ENCODE results near the gene GALNT17.

The GALNT17 gene

DNA sequence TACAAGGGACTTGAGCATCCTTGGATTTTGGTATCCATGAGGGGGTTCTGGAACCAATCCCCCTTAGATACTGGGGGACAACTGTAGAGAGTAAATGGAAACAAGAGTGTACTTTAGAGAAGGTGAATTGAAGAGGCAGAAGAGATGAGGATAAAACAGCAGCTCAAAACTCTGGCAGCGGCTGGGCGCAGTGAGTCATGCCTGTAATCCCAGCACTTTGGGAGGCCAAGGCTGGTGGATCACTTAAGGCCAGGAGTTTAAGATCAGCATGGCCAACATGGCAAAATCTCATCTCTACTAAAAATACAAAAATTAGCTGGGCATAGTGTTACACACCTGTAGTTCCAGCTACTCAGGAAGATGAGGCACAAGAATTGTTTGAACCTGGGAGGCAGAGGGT lies 218.7 kb downstream of the GALNT17 start:
- H3K27ac ChIP-seq (ENCODE audit: low read depth, low read length), result no peak overlapping the region
- H3K27me3 ChIP-seq (ENCODE audit: insufficient read depth, low read length), result no peaks in the 10 kb centered on the region
- no peaks in the 10 kb centered on the region for H3K79me2 ChIP-seq (ENCODE audit: control insufficient read depth, insufficient read depth, low read length, unreplicated experiment)
- no peaks in the 10 kb centered on the region for H3K36me3 ChIP-seq (ENCODE audit: insufficient read depth, low read length)
- H2AFZ ChIP-seq (ENCODE audit: low read length, unreplicated experiment), result no peak overlapping the region
- no peak overlapping the region for H3K4me3 ChIP-seq (ENCODE audit: low read depth, low read length)
- no peaks in the 10 kb centered on the region for H3K4me1 ChIP-seq (ENCODE audit: control insufficient read depth, insufficient read depth, low read length, unreplicated experiment)

DNA sequence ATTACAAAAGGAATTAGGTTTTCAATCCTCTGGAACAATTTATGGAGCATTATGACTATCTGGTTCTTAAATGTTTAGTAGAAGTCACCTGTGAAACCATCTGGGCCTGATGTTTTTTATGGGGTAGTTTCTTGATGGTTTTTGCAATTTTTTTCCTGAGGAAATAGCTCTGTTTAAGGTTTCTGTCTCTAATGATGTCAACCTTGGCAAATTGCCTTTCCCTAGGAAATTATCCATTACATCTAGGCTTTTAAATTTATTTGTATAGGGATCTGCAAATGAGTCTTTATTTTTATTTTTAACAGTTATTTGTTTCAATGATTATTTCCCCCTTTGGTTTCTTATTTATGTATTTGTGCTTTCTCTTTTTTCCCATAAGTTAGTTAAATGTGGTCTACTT lies 222.8 kb downstream of the GALNT17 start:
- Histone ChIP-seq H3K79me2 (ENCODE audit: control insufficient read depth, insufficient read depth, low read length, unreplicated experiment) (no peaks in the 10 kb centered on the region), H2AFZ (ENCODE audit: low read length, unreplicated experiment) (no peak overlapping the region), H3K36me3 (ENCODE audit: insufficient read depth, low read length) (no peaks in the 10 kb centered on the region), H3K4me3 (ENCODE audit: low read depth, low read length) (no peak overlapping the region), H3K4me1 (ENCODE audit: control insufficient read depth, insufficient read depth, low read length, unreplicated experiment) (no peaks in the 10 kb centered on the region), H3K27ac (ENCODE audit: low read depth, low read length) (no peak overlapping the region), H3K27me3 (ENCODE audit: insufficient read depth, low read length) (no peaks in the 10 kb centered on the region)

- H3K4me3 ChIP-seq (ENCODE audit: low read depth, low read length), result no peak overlapping the region
- H2AFZ ChIP-seq (ENCODE audit: low read length, unreplicated experiment), result no peak overlapping the region
- no peaks in the 10 kb centered on the region for H3K27me3 ChIP-seq (ENCODE audit: insufficient read depth, low read length)
Measured at GRCh38 chr7:71361451-71362032, 229.6 kb downstream of the GALNT17 start.

DNA sequence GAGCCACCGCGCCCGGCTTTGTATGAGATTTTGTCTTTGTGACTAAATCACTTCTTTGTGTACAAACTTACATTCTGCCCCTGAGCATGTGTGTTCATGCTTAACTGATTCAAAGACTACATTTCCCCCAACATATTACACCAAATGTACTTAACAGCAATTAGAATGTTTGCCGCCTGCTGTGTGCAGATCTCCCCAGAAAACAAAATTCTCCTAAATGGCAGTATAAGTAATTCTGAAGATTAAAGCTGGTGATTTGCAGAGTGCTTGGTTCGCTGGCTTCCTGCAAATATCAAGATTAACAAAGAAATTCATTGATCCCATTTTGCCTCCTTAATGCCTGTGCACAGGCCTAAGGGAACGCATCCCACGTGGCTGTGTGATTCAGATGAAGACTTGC lies 230.3 kb downstream of the GALNT17 start:
- H3K27me3 ChIP-seq (ENCODE audit: insufficient read depth, low read length), result no peaks in the 10 kb centered on the region
- H3K79me2 ChIP-seq (ENCODE audit: control insufficient read depth, insufficient read depth, low read length, unreplicated experiment), result no peaks in the 10 kb centered on the region
- no peaks in the 10 kb centered on the region for H3K4me1 ChIP-seq (ENCODE audit: control insufficient read depth, insufficient read depth, low read length, unreplicated experiment)
- H3K27ac ChIP-seq (ENCODE audit: low read depth, low read length), result no peak overlapping the region
- H3K36me3 ChIP-seq (ENCODE audit: insufficient read depth, low read length), result no peaks in the 10 kb centered on the region
- no peak overlapping the region for H3K4me3 ChIP-seq (ENCODE audit: low read depth, low read length)
- H2AFZ ChIP-seq (ENCODE audit: low read length, unreplicated experiment), result no peak overlapping the region

More at GRCh38 chr7:71361451-71362032, 229.6 kb downstream of the GALNT17 start:
- Histone ChIP-seq H3K36me3 (ENCODE audit: insufficient read depth, low read length) (no peaks in the 10 kb centered on the region), H3K4me1 (ENCODE audit: control insufficient read depth, insufficient read depth, low read length, unreplicated experiment) (no peaks in the 10 kb centered on the region), H3K79me2 (ENCODE audit: control insufficient read depth, insufficient read depth, low read length, unreplicated experiment) (no peaks in the 10 kb centered on the region), H3K27ac (ENCODE audit: low read depth, low read length) (no peak overlapping the region)

DNA sequence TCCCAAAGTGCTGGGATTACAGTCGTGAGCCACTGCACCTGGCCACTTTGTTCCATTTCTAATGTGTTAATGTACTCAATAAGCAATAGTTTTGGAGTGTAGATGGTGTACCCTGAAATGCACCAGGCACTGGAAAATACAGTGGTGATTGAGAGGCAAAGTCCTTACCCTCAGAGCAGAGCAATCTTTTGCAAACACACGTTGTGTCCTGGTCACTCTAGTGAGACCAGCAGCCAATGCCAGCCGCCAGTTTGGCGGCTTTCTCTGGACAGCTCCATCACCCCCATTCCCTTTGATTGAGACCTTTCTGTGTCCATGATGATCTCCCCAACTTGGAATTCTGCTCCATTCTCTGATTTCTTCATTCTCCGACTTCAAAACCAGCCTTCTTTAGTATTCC lies 231.3 kb downstream of the GALNT17 start:
- H3K36me3 ChIP-seq (ENCODE audit: insufficient read depth, low read length), result no peaks in the 10 kb centered on the region
- no peaks in the 10 kb centered on the region for H3K27me3 ChIP-seq (ENCODE audit: insufficient read depth, low read length)
- no peak overlapping the region for H2AFZ ChIP-seq (ENCODE audit: low read length, unreplicated experiment)
- H3K4me3 ChIP-seq (ENCODE audit: low read depth, low read length), result no peak overlapping the region
- H3K27ac ChIP-seq (ENCODE audit: low read depth, low read length), result no peak overlapping the region
- no peaks in the 10 kb centered on the region for H3K79me2 ChIP-seq (ENCODE audit: control insufficient read depth, insufficient read depth, low read length, unreplicated experiment)
- no peaks in the 10 kb centered on the region for H3K4me1 ChIP-seq (ENCODE audit: control insufficient read depth, insufficient read depth, low read length, unreplicated experiment)

DNA sequence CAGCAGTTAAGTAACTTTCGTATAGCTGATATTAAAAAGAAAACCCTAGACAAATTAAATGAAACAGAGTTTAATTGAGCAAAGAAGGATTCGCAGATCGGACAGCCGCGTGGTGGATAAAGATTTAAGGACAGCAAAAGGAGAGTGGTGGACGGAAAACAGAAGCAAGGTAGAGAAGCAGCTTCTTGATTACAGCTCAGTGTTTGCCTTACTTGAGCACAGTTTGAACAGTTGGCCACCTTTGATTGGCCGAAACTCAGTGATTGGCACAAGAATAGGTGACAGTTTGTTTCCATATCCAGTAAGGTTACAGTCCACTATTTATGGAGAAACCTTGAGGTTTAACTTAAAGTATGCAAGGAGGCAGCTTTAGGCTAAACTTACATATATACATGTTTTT lies 231.7 kb downstream of the GALNT17 start:
- H3K27ac ChIP-seq (ENCODE audit: low read depth, low read length), result no peak overlapping the region
- no peaks in the 10 kb centered on the region for H3K36me3 ChIP-seq (ENCODE audit: insufficient read depth, low read length)
- no peaks in the 10 kb centered on the region for H3K4me1 ChIP-seq (ENCODE audit: control insufficient read depth, insufficient read depth, low read length, unreplicated experiment)
- H2AFZ ChIP-seq (ENCODE audit: low read length, unreplicated experiment), result no peak overlapping the region
- H3K4me3 ChIP-seq (ENCODE audit: low read depth, low read length), result no peak overlapping the region
- no peaks in the 10 kb centered on the region for H3K27me3 ChIP-seq (ENCODE audit: insufficient read depth, low read length)
- no peaks in the 10 kb centered on the region for H3K79me2 ChIP-seq (ENCODE audit: control insufficient read depth, insufficient read depth, low read length, unreplicated experiment)

DNA sequence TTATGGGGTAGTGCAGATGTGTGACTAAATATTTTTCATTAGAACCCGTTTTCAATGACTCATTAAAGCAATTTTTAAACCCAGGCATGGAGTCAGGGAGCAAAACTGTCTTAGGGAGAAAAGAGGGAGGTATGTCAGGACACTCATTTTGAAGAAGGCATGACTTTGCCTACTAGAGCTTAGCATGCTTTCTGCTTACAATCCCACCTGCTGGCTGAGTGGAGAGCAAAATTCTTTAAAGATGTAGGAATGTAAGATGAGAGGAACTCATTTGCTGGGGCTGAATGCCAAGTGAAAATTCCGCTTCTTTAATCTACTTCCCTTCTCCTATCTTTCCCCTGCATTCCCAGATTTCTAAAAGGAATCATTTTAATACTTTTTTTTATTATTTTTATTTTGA lies 232.6 kb downstream of the GALNT17 start:
- H3K79me2 ChIP-seq (ENCODE audit: control insufficient read depth, insufficient read depth, low read length, unreplicated experiment), result no peaks in the 10 kb centered on the region
- no peak overlapping the region for H2AFZ ChIP-seq (ENCODE audit: low read length, unreplicated experiment)
- no peaks in the 10 kb centered on the region for H3K4me1 ChIP-seq (ENCODE audit: control insufficient read depth, insufficient read depth, low read length, unreplicated experiment)
- H3K27me3 ChIP-seq (ENCODE audit: insufficient read depth, low read length), result no peaks in the 10 kb centered on the region
- no peaks in the 10 kb centered on the region for H3K36me3 ChIP-seq (ENCODE audit: insufficient read depth, low read length)
- no peak overlapping the region for H3K4me3 ChIP-seq (ENCODE audit: low read depth, low read length)
- H3K27ac ChIP-seq (ENCODE audit: low read depth, low read length), result no peak overlapping the region

GRCh38 chr7:71372991-71373390 lies 241.0 kb downstream of the GALNT17 start:
- Histone ChIP-seq H2AFZ (ENCODE audit: low read length, unreplicated experiment) (no peak overlapping the region), H3K27ac (ENCODE audit: low read depth, low read length) (no peak overlapping the region), H3K4me1 (ENCODE audit: control insufficient read depth, insufficient read depth, low read length, unreplicated experiment) (no peaks in the 10 kb centered on the region), H3K36me3 (ENCODE audit: insufficient read depth, low read length) (no peaks in the 10 kb centered on the region), H3K79me2 (ENCODE audit: control insufficient read depth, insufficient read depth, low read length, unreplicated experiment) (no peaks in the 10 kb centered on the region), H3K27me3 (ENCODE audit: insufficient read depth, low read length) (no peaks in the 10 kb centered on the region), H3K4me3 (ENCODE audit: low read depth, low read length) (no peak overlapping the region)

DNA sequence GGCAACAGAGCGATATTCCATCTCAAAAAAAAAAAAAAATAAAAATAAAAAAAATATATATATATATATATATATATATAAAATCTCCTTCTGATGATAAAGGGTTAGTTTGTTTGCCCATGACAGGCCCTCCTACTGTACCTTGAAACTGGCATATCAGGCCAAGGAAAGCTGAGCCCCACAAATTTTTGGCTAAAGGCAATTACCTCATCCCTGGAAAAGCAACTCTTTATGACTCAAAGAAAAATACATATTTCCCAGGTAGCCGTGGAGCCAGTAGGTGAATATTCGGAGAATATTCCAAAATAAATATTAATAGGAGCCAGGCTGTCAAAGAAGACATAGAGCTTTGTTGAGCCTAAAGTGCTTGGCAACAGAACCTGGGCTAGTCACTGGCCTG lies 245.1 kb downstream of the GALNT17 start:
- Histone ChIP-seq H3K4me1 (ENCODE audit: control insufficient read depth, insufficient read depth, low read length, unreplicated experiment) (no peaks in the 10 kb centered on the region), H3K79me2 (ENCODE audit: control insufficient read depth, insufficient read depth, low read length, unreplicated experiment) (no peaks in the 10 kb centered on the region), H2AFZ (ENCODE audit: low read length, unreplicated experiment) (no peak overlapping the region), H3K36me3 (ENCODE audit: insufficient read depth, low read length) (no peaks in the 10 kb centered on the region), H3K4me3 (ENCODE audit: low read depth, low read length) (no peak overlapping the region), H3K27me3 (ENCODE audit: insufficient read depth, low read length) (no peaks in the 10 kb centered on the region), H3K27ac (ENCODE audit: low read depth, low read length) (no peak overlapping the region)

GRCh38 chr7:71377469-71377868 lies 245.5 kb downstream of the GALNT17 start:
- Histone ChIP-seq H3K4me3 (ENCODE audit: low read depth, low read length) (no peak overlapping the region), H3K4me1 (ENCODE audit: control insufficient read depth, insufficient read depth, low read length, unreplicated experiment) (no peaks in the 10 kb centered on the region), H3K79me2 (ENCODE audit: control insufficient read depth, insufficient read depth, low read length, unreplicated experiment) (no peaks in the 10 kb centered on the region), H3K36me3 (ENCODE audit: insufficient read depth, low read length) (no peaks in the 10 kb centered on the region), H3K27ac (ENCODE audit: low read depth, low read length) (no peak overlapping the region), H3K27me3 (ENCODE audit: insufficient read depth, low read length) (no peaks in the 10 kb centered on the region), H2AFZ (ENCODE audit: low read length, unreplicated experiment) (no peak overlapping the region)

GRCh38 chr7:71384094-71384493 lies 252.2 kb downstream of the GALNT17 start:
- Histone ChIP-seq H3K27me3 (ENCODE audit: insufficient read depth, low read length) (no peaks in the 10 kb centered on the region), H2AFZ (ENCODE audit: low read length, unreplicated experiment) (no peak overlapping the region), H3K4me3 (ENCODE audit: low read depth, low read length) (no peak overlapping the region), H3K4me1 (ENCODE audit: control insufficient read depth, insufficient read depth, low read length, unreplicated experiment) (no peaks in the 10 kb centered on the region), H3K36me3 (ENCODE audit: insufficient read depth, low read length) (no peaks in the 10 kb centered on the region), H3K79me2 (ENCODE audit: control insufficient read depth, insufficient read depth, low read length, unreplicated experiment) (no peaks in the 10 kb centered on the region), H3K27ac (ENCODE audit: low read depth, low read length) (no peak overlapping the region)
